GM18858 (cell line): ENCODE data around the gene VWDE.
A peak's percentile ranks its signal among the peaks of the same experiment; 100 is the strongest.
"Not testable (repeated sequence)": the region's sequence is repeated elsewhere in the genome, so short reads cannot be mapped to it uniquely, and the experiment has no call there.

Source experiments
- ATAC-seq: cut with Tn5 transposase; IDR thresholded peaks from one replicate; pipeline ENCODE4 v1.9.1; 2021; ENCODE audit not compliant: unreplicated experiment

VWDE gene

GRCh38 chr7:12402365-12402725 is 1.3 kb downstream of the VWDE start:
- ATAC-seq = no peak

GRCh38 chr7:12401538-12402364 is 1.9 kb downstream of the VWDE start:
- ATAC-seq = no peak

- no peak for ATAC-seq
These were observed 5.5 kb downstream of the VWDE start for GRCh38 chr7:12398186-12398585.

- ATAC-seq = no peak
These were observed 6.0 kb downstream of the VWDE start for GRCh38 chr7:12397671-12398070.

GRCh38 chr7:12396670-12397069 is 7.0 kb downstream of the VWDE start:
- ATAC-seq = not testable (repeated sequence)

- no peak for ATAC-seq
These were observed 11.6 kb downstream of the VWDE start for GRCh38 chr7:12391922-12392615.

GRCh38 chr7:12389089-12389700 is 14.5 kb downstream of the VWDE start:
- ATAC-seq = peak; percentile 98

- ATAC-seq = no peak
These were observed 17.3 kb downstream of the VWDE start for GRCh38 chr7:12386313-12386740.

GRCh38 chr7:12385364-12385786 is 18.3 kb downstream of the VWDE start:
- ATAC-seq = no peak

- no peak for ATAC-seq
These were observed 20.3 kb downstream of the VWDE start for GRCh38 chr7:12383377-12383776.

- no peak for ATAC-seq
These were observed 25.3 kb downstream of the VWDE start for GRCh38 chr7:12378389-12378788.

GRCh38 chr7:12377406-12377805 is 26.3 kb downstream of the VWDE start:
- no peak for ATAC-seq

- ATAC-seq = no peak
These were observed 29.9 kb downstream of the VWDE start for GRCh38 chr7:12373580-12374263.

- ATAC-seq = no peak
These were observed 33.4 kb downstream of the VWDE start for GRCh38 chr7:12370249-12370648.

GRCh38 chr7:12369756-12370155 is 33.9 kb downstream of the VWDE start:
- no peak for ATAC-seq

- ATAC-seq = no peak
These were observed 34.6 kb downstream of the VWDE start for GRCh38 chr7:12369072-12369471.

- ATAC-seq = no peak
These were observed 42.7 kb downstream of the VWDE start for GRCh38 chr7:12360948-12361347.

GRCh38 chr7:12358694-12359093 is 45.0 kb downstream of the VWDE start:
- no peak for ATAC-seq

- peak; percentile 75 for ATAC-seq
These were observed 46.2 kb downstream of the VWDE start for GRCh38 chr7:12357508-12357907.

- no peak for ATAC-seq
These were observed 51.8 kb downstream of the VWDE start for GRCh38 chr7:12351843-12352242.

GRCh38 chr7:12350971-12351370 is 52.7 kb downstream of the VWDE start:
- no peak for ATAC-seq
